GM12892 (cell line): ENCODE measurements around the gene TMEM80.

Experiments used
- POLR2A ChIP-seq: IDR thresholded peaks from 2 replicates; pipeline ENCODE4 v1.6.1; 2011; ENCODE audit warnings: low read depth, low read length, control low read depth
- TAF1 ChIP-seq: IDR thresholded peaks from 2 replicates; pipeline ENCODE4 v1.6.1; 2011; ENCODE audit warnings: low read depth, mild to moderate bottlenecking, control low read depth, low read length, borderline replicate concordance

DNA sequence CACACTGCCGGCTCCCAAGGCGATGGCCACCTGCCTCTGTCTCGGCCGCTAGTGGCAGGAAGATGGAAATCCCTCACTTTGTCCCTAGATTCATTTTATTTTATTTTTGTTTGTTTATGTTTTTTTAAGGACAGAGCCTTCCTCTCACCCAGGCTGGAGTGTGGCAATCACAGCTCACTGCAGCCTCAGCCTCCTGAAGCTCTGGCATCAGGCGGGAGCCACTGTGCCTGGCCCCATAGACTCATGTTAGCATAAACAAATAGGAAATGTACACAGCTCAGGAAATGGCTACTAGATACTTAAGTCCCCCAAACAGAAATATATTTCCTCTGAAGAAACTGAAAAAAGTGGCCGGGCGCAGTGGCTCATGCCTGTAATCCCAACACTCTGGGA is 3.5 kb downstream of the TMEM80 start:
- TF ChIP-seq TAF1 (no peak), POLR2A (no peak)
